ENCODE data around the gene SLC4A3. TPM values are rescaled to one million over a fixed set of nuclear protein-coding genes. Genes with fewer than 3 reads are reported as not detected.

Gene SLC4A3
- total RNA-seq, 1 experiment from 2014 or later = 8.7 TPM

GRCh38 chr2:219662566-219662965 is 35.1 kb downstream of the SLC4A3 start (continued):
- TF ChIP-seq E2F1 (CRISPR knock-in tag; IDR thresholded peaks at IDR 0.05) = no peak

- Mint-ChIP-seq H3K9me3 (peaks cover 39% of the 10 kb centered on the region), H3K4me3 (no peak overlapping the region), H3K27me3 (ENCODE audit: low read depth) (peaks cover 14% of the 10 kb centered on the region), H3K27ac (no peak overlapping the region), H3K4me1 (peaks cover 16% of the 10 kb centered on the region), H3K36me3 (peaks cover 14% of the 10 kb centered on the region)
- CTCF ChIA-PET = interaction anchor here (0.7 kb wide), 1 partner anchor 21 kb away, joined by 4 read pairs; no protein-coding TSS in a partner anchor
- DNase-seq (ENCODE audit: low spot score) = no peak
- no peak for ATAC-seq
- POLR2A ChIA-PET = interaction anchor here (1.0 kb wide), 1 partner anchor 10 kb away, joined by 3 read pairs; no protein-coding TSS in a partner anchor
- TF ChIP-seq AFF4 (CRISPR knock-in tag; IDR thresholded peaks at IDR 0.05; ENCODE audit: borderline replicate concordance) (no peak), E2F1 (CRISPR knock-in tag; IDR thresholded peaks at IDR 0.05) (no peak), IRF1 (CRISPR knock-in tag; IDR thresholded peaks at IDR 0.05) (no peak), NR3C1 (CRISPR knock-in tag; conservative IDR thresholded peaks at IDR 0.05; ENCODE audit: low read depth) (no peak), MAX (CRISPR knock-in tag; IDR thresholded peaks at IDR 0.05) (no peak), PREB (CRISPR knock-in tag; IDR thresholded peaks at IDR 0.05; ENCODE audit: borderline replicate concordance) (no peak), ATF6 (CRISPR knock-in tag; IDR thresholded peaks at IDR 0.05) (no peak), GRHL2 (CRISPR knock-in tag; IDR thresholded peaks at IDR 0.05; ENCODE audit: insufficient replicate concordance, severe bottlenecking) (no peak), FOXK1 (CRISPR knock-in tag; IDR thresholded peaks at IDR 0.05) (no peak), KAT7 (CRISPR knock-in tag; IDR thresholded peaks at IDR 0.05; ENCODE audit: borderline replicate concordance) (no peak), RELA (CRISPR knock-in tag; IDR thresholded peaks at IDR 0.05; ENCODE audit: borderline replicate concordance) (no peak), JAZF1 (CRISPR knock-in tag; IDR thresholded peaks at IDR 0.05) (no peak), AR (CRISPR knock-in tag; IDR thresholded peaks at IDR 0.05) (no peak), ZBTB21 (CRISPR knock-in tag; IDR thresholded peaks at IDR 0.05; ENCODE audit: borderline replicate concordance) (no peak), ZNF281 (CRISPR knock-in tag; IDR thresholded peaks at IDR 0.05) (no peak)
Observed at GRCh38 chr2:219663116-219663762, 35.8 kb downstream of the SLC4A3 start.
